ENCODE results near the gene ARPIN. TPM values are rescaled to one million over a fixed set of nuclear protein-coding genes. Genes with fewer than 3 reads are reported as not detected.
A peak's percentile ranks its signal among the peaks of the same experiment; 100 is the strongest.

ARPIN gene
- total RNA-seq, 1 donor from 2014 or later, result 11.1 TPM

- DNase-seq (ENCODE audit: low read depth in 2 of 2), result peak in 1 of 2 donors; percentile 83
Observed at GRCh38 chr15:89845305-89845893, 67.4 kb downstream of the ARPIN start.

Other genes starting within 250 kb of the ARPIN start
- gene PLIN1, start 233.6 kb downstream of the ARPIN start, total RNA-seq, result under 0.01 TPM in 1 of 2 replicates, not detected in the other
- 3.7 and 3.8 TPM in 2 replicates for gene PEX11A, start 222.2 kb downstream of the ARPIN start, total RNA-seq
- gene WDR93, start 222.1 kb downstream of the ARPIN start, total RNA-seq, result not detected in 2 replicates
- under 0.01 and 0.22 TPM in 2 replicates for gene MESP1, start 161.7 kb downstream of the ARPIN start, total RNA-seq
- gene MESP2, start 136.6 kb downstream of the ARPIN start, total RNA-seq, result not detected in 2 replicates
- 8.5 and 10.7 TPM in 2 replicates for gene ANPEP, start 98.1 kb downstream of the ARPIN start, total RNA-seq
- 21.6 and 30.0 TPM in 2 replicates for gene AP3S2, start 19.0 kb downstream of the ARPIN start, total RNA-seq
- 8.5 and 9.9 TPM in 2 replicates for gene ZNF710, start 88.4 kb upstream of the ARPIN start, total RNA-seq
- gene IDH2, start 189.5 kb upstream of the ARPIN start, total RNA-seq, result 48.4 and 71.0 TPM in 2 replicates